GM18867 (cell line): ENCODE measurements around the gene BOLA2.
"Not testable (repeated sequence)": the region's sequence is repeated elsewhere in the genome, so short reads cannot be mapped to it uniquely, and the experiment has no call there.

ENCODE experiments used
- ATAC-seq: cut with Tn5 transposase; IDR thresholded peaks from one replicate; pipeline ENCODE4 v1.9.1; 2021; ENCODE audit warnings: mild to moderate bottlenecking, moderate library complexity; ENCODE audit not compliant: unreplicated experiment

BOLA2 gene

GRCh38 chr16:29454269-29454668 is at the start of gene BOLA2, which contains the start of gene SLX1B:
Gene BOLA2 (minus strand): TSS chr16:29454351. CDS start chr16:29454253, 98 bp downstream.
Gene SLX1B (plus strand): TSS chr16:29454533.
- ATAC-seq, result peak; percentile 85

- not testable (repeated sequence) for ATAC-seq
Measured at GRCh38 chr16:29482276-29482675, 28.1 kb upstream of the BOLA2 start.

- ATAC-seq, result not testable (repeated sequence)
Measured at GRCh38 chr16:29472065-29472464, 17.9 kb upstream of the BOLA2 start.

- ATAC-seq, result not testable (repeated sequence)
Measured at GRCh38 chr16:29469660-29470059, 15.5 kb upstream of the BOLA2 start.

- not testable (repeated sequence) for ATAC-seq
Measured at GRCh38 chr16:29467654-29468366, 13.7 kb upstream of the BOLA2 start.

GRCh38 chr16:29466904-29467303 is 12.8 kb upstream of the BOLA2 start:
- not testable (repeated sequence) for ATAC-seq

- ATAC-seq, result not testable (repeated sequence)
Measured at GRCh38 chr16:29465985-29466824, 12.1 kb upstream of the BOLA2 start.

GRCh38 chr16:29460647-29461030 is 6.5 kb upstream of the BOLA2 start:
- ATAC-seq, result not testable (repeated sequence)

GRCh38 chr16:29459706-29460646 is 5.8 kb upstream of the BOLA2 start, which contains the start of gene SULT1A4:
Gene SULT1A4 (plus strand): TSS chr16:29459913. CDS start chr16:29461386, 1,473 bp downstream.
- ATAC-seq, result not testable (repeated sequence)

- not testable (repeated sequence) for ATAC-seq
Measured at GRCh38 chr16:29457660-29458059, 3.5 kb upstream of the BOLA2 start.

- ATAC-seq, result peak; percentile 60
Measured at GRCh38 chr16:29454828-29455227, 677 bp upstream of the BOLA2 start.

- peak; percentile 7 for ATAC-seq
Measured at GRCh38 chr16:29453754-29454153, 397 bp downstream of the BOLA2 start.

GRCh38 chr16:29425390-29425789 is 28.8 kb downstream of the BOLA2 start:
- ATAC-seq, result not testable (repeated sequence)

- not testable (repeated sequence) for ATAC-seq
Measured at GRCh38 chr16:29423587-29423986, 30.6 kb downstream of the BOLA2 start.

GRCh38 chr16:29405249-29405648 is 48.9 kb downstream of the BOLA2 start:
- not testable (repeated sequence) for ATAC-seq
